ENCODE data around the gene AFF3.

Gene AFF3

GRCh38 chr2:100179806-100180205 lies 37.4 kb upstream of the AFF3 start:
- no peak overlapping the region for H2AFZ ChIP-seq (ENCODE audit: low read length)
- H3K79me2 ChIP-seq (ENCODE audit: low read length), result no peaks in the 10 kb centered on the region
- no peak overlapping the region for H3K27ac ChIP-seq (ENCODE audit: low read length)
- no peak overlapping the region for H3K9ac ChIP-seq (ENCODE audit: low read length)
- no peaks in the 10 kb centered on the region for H3K9me2 ChIP-seq (replicated peaks; ENCODE audit: insufficient read depth, low read length)
- H4K20me1 ChIP-seq (ENCODE audit: insufficient read depth, low read length), result no peaks in the 10 kb centered on the region
- no peaks in the 10 kb centered on the region for H3F3A ChIP-seq (ENCODE audit: insufficient read depth, low read length)
- H3K4me3 ChIP-seq (ENCODE audit: low read length), result no peak overlapping the region
- H3K9me3 ChIP-seq (replicated peaks; ENCODE audit: insufficient read depth, low read length), result no peaks in the 10 kb centered on the region
- TF ChIP-seq EZH2 (optimal IDR thresholded peaks at IDR 0.05; ENCODE audit: low read depth, low read length) (no peak), EZH2phosphoT487 (IDR thresholded peaks at IDR 0.05; ENCODE audit: low read length) (no peak)
- TF ChIP-seq, protein P1, sequence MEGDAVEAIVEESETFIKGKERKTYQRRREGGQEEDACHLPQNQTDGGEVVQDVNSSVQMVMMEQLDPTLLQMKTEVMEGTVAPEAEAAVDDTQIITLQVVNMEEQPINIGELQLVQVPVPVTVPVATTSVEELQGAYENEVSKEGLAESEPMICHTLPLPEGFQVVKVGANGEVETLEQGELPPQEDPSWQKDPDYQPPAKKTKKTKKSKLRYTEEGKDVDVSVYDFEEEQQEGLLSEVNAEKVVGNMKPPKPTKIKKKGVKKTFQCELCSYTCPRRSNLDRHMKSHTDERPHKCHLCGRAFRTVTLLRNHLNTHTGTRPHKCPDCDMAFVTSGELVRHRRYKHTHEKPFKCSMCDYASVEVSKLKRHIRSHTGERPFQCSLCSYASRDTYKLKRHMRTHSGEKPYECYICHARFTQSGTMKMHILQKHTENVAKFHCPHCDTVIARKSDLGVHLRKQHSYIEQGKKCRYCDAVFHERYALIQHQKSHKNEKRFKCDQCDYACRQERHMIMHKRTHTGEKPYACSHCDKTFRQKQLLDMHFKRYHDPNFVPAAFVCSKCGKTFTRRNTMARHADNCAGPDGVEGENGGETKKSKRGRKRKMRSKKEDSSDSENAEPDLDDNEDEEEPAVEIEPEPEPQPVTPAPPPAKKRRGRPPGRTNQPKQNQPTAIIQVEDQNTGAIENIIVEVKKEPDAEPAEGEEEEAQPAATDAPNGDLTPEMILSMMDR (IDR thresholded peaks at IDR 0.05; ENCODE audit: low read length), result no peak
- H3K27me3 ChIP-seq (replicated peaks; ENCODE audit: insufficient read depth, low read length), result no peaks in the 10 kb centered on the region
- H3K4me1 ChIP-seq (ENCODE audit: low read length), result no peaks in the 10 kb centered on the region
- no peak overlapping the region for H3K4me2 ChIP-seq (ENCODE audit: low read depth, low read length)
- no peaks in the 10 kb centered on the region for H3K36me3 ChIP-seq (replicated peaks; ENCODE audit: insufficient read depth, low read length)
- DNase-seq, result no peak

DNA sequence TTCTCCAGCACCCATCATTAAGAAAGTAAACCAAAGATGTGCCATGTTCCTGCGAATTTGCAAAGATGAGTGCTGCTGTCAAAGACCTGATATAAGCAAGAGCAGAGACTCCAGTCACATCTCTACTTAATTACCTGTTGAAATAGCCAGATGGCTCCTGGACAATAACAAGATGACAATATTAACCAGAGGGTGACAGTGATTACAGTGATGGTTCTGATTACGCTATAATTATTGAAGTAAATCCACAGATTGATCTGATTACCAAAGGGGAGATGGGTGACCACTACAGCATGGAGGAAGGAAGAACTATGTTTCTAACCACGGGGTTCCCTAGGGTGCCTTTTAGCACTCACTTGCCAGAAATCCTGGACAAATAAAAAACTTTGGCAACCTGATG lies 36.5 kb upstream of the AFF3 start:
- DNase-seq, result no peak
- no peaks in the 10 kb centered on the region for H3K36me3 ChIP-seq (replicated peaks; ENCODE audit: insufficient read depth, low read length)
- no peak overlapping the region for H3K4me2 ChIP-seq (ENCODE audit: low read depth, low read length)
- H3K79me2 ChIP-seq (ENCODE audit: low read length), result no peaks in the 10 kb centered on the region
- H3K27me3 ChIP-seq (replicated peaks; ENCODE audit: insufficient read depth, low read length), result no peaks in the 10 kb centered on the region
- no peak overlapping the region for H3K9ac ChIP-seq (ENCODE audit: low read length)
- TF ChIP-seq EZH2 (optimal IDR thresholded peaks at IDR 0.05; ENCODE audit: low read depth, low read length) (no peak), EZH2phosphoT487 (IDR thresholded peaks at IDR 0.05; ENCODE audit: low read length) (no peak)
- TF ChIP-seq, protein P1 (IDR thresholded peaks at IDR 0.05; ENCODE audit: low read length), result no peak
- no peak overlapping the region for H2AFZ ChIP-seq (ENCODE audit: low read length)
- no peaks in the 10 kb centered on the region for H3K4me1 ChIP-seq (ENCODE audit: low read length)
- no peak overlapping the region for H3K4me3 ChIP-seq (ENCODE audit: low read length)
- H4K20me1 ChIP-seq (ENCODE audit: insufficient read depth, low read length), result no peaks in the 10 kb centered on the region
- H3K27ac ChIP-seq (ENCODE audit: low read length), result no peak overlapping the region
- H3F3A ChIP-seq (ENCODE audit: insufficient read depth, low read length), result no peaks in the 10 kb centered on the region
- no peaks in the 10 kb centered on the region for H3K9me3 ChIP-seq (replicated peaks; ENCODE audit: insufficient read depth, low read length)
- no peaks in the 10 kb centered on the region for H3K9me2 ChIP-seq (replicated peaks; ENCODE audit: insufficient read depth, low read length)

- peak; percentile 24 for DNase-seq
- Histone ChIP-seq H2AFZ (ENCODE audit: low read length) (no peak overlapping the region), H3K4me2 (ENCODE audit: low read depth, low read length) (no peak overlapping the region), H4K20me1 (ENCODE audit: insufficient read depth, low read length) (no peaks in the 10 kb centered on the region), H3K36me3 (replicated peaks; ENCODE audit: insufficient read depth, low read length) (no peaks in the 10 kb centered on the region), H3K9me3 (replicated peaks; ENCODE audit: insufficient read depth, low read length) (no peaks in the 10 kb centered on the region), H3F3A (ENCODE audit: insufficient read depth, low read length) (no peaks in the 10 kb centered on the region), H3K79me2 (ENCODE audit: low read length) (no peaks in the 10 kb centered on the region), H3K27me3 (replicated peaks; ENCODE audit: insufficient read depth, low read length) (no peaks in the 10 kb centered on the region), H3K27ac (ENCODE audit: low read length) (no peak overlapping the region), H3K4me3 (ENCODE audit: low read length) (no peak overlapping the region), H3K9ac (ENCODE audit: low read length) (no peak overlapping the region), H3K4me1 (ENCODE audit: low read length) (no peaks in the 10 kb centered on the region), H3K9me2 (replicated peaks; ENCODE audit: insufficient read depth, low read length) (no peaks in the 10 kb centered on the region)
- no peak for TF ChIP-seq EZH2 (optimal IDR thresholded peaks at IDR 0.05; ENCODE audit: low read depth, low read length)
- no peak for TF ChIP-seq EZH2phosphoT487 (IDR thresholded peaks at IDR 0.05; ENCODE audit: low read length)
- TF ChIP-seq, protein P1 (IDR thresholded peaks at IDR 0.05; ENCODE audit: low read length), result peak; percentile 25
Observed at GRCh38 chr2:100178085-100178788, 35.8 kb upstream of the AFF3 start.
